Measurements from ENCODE around the gene CMTM5. TPM values are rescaled to one million over a fixed set of nuclear protein-coding genes. Genes with fewer than 3 reads are reported as not detected.

CMTM5 gene
- total and polyA plus RNA-seq, 8 donors = 0.61 to 1.3 (median 1.1) TPM; not detected in 4

DNA sequence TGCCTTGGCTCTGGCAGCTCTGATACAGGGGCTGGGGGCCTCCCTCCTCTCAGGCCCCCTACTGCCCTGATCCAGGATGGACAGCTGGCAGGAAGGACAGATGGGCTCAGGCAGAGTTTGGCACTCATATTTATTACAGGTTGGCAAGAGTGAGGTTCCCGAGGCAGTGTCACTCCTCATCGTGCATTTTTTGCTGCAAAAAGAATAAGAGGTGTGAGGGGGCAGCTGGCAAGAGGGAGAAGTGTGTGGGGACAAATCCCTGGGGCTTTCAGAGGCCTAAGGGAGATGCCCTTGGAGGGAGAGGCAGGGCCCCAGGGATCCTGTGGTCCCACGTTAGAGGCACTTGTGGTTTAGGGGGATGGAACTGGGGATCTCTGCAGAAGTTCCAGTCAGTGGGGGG, 5.0 kb downstream of the CMTM5 start:
- intact Hi-C loops (cut with DNase I; ENCODE audit: low total_unique reads) = loop anchor here (5.0 kb wide), 1 partner anchor 50 kb away; no protein-coding TSS in a partner anchor
- no peak for TF ChIP-seq POLR2A (IDR thresholded peaks at IDR 0.05)
- TF ChIP-seq, protein P1, sequence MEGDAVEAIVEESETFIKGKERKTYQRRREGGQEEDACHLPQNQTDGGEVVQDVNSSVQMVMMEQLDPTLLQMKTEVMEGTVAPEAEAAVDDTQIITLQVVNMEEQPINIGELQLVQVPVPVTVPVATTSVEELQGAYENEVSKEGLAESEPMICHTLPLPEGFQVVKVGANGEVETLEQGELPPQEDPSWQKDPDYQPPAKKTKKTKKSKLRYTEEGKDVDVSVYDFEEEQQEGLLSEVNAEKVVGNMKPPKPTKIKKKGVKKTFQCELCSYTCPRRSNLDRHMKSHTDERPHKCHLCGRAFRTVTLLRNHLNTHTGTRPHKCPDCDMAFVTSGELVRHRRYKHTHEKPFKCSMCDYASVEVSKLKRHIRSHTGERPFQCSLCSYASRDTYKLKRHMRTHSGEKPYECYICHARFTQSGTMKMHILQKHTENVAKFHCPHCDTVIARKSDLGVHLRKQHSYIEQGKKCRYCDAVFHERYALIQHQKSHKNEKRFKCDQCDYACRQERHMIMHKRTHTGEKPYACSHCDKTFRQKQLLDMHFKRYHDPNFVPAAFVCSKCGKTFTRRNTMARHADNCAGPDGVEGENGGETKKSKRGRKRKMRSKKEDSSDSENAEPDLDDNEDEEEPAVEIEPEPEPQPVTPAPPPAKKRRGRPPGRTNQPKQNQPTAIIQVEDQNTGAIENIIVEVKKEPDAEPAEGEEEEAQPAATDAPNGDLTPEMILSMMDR (IDR thresholded peaks at IDR 0.05) = no peak
- Histone ChIP-seq H3K27me3 (peaks cover 0 to 28% (median 0%) of the 10 kb centered on the region in 3 donors), H3K4me3 (no peak overlapping the region), H3K4me1 (peaks cover 0 to 5% (median 0%) of the 10 kb centered on the region in 4 donors), H3K36me3 (no peaks in the 10 kb centered on the region), H3K9me3 (no peaks in the 10 kb centered on the region), H3K27ac (no peak overlapping the region)
- DNase-seq = no peak
- WGBS, 5 donors = 48 to 71% (median 60%) methylated on average over 1 to 3 of the region's 3 CpGs

GRCh38 chr14:23382276-23382675, 5.4 kb downstream of the CMTM5 start:
- no peak overlapping the region for H3K27ac ChIP-seq
- no peak overlapping the region for H3K4me3 ChIP-seq
- H3K27me3 ChIP-seq = peaks cover 0 to 28% (median 0%) of the 10 kb centered on the region in 3 donors
- H3K4me1 ChIP-seq = peaks cover 0 to 1% (median 0%) of the 10 kb centered on the region in 4 donors
- no peak for DNase-seq
- no peaks in the 10 kb centered on the region for H3K9me3 ChIP-seq
- intact Hi-C loops (cut with DNase I; ENCODE audit: low total_unique reads) = loop anchor here (5.0 kb wide), 1 partner anchor 50 kb away; no protein-coding TSS in a partner anchor
- 86 to 98% (median 90%) methylated on average over 5 to 6 of the region's 6 CpGs for WGBS, 5 donors
- no peaks in the 10 kb centered on the region for H3K36me3 ChIP-seq
- TF ChIP-seq, protein P1 (IDR thresholded peaks at IDR 0.05) = no peak
- TF ChIP-seq POLR2AphosphoS5 (IDR thresholded peaks at IDR 0.05) (no peak), POLR2A (IDR thresholded peaks at IDR 0.05) (no peak), EP300 (IDR thresholded peaks at IDR 0.05) (no peak)

GRCh38 chr14:23382731-23383440, 6.0 kb downstream of the CMTM5 start:
- no peaks in the 10 kb centered on the region for H3K4me1 ChIP-seq
- H3K36me3 ChIP-seq = no peaks in the 10 kb centered on the region
- H3K27ac ChIP-seq = no peak overlapping the region
- intact Hi-C loops (cut with DNase I; ENCODE audit: low total_unique reads) = loop anchor here (5.0 kb wide), 1 partner anchor 51 kb away; no protein-coding TSS in a partner anchor
- WGBS, 5 donors = 64 to 74% (median 72%) methylated on average over 10 of the region's 10 CpGs
- TF ChIP-seq POLR2AphosphoS5 (IDR thresholded peaks at IDR 0.05) (no peak), EP300 (IDR thresholded peaks at IDR 0.05) (no peak), POLR2A (IDR thresholded peaks at IDR 0.05) (no peak)
- TF ChIP-seq, protein P1 (IDR thresholded peaks at IDR 0.05) = no peak
- DNase-seq = no peak
- H3K4me3 ChIP-seq = no peak overlapping the region
- H3K9me3 ChIP-seq = no peaks in the 10 kb centered on the region
- peaks cover 0 to 31% (median 0%) of the 10 kb centered on the region in 3 donors for H3K27me3 ChIP-seq

- Histone ChIP-seq H3K9me3 (no peaks in the 10 kb centered on the region), H3K4me3 (no peak overlapping the region), H3K27ac (no peak overlapping the region), H3K27me3 (peaks cover 0 to 36% (median 0%) of the 10 kb centered on the region in 3 donors), H3K36me3 (no peaks in the 10 kb centered on the region), H3K4me1 (no peaks in the 10 kb centered on the region)
- 82 to 95% (median 91%) methylated on average over 29 of the region's 29 CpGs for WGBS, 5 donors
- intact Hi-C loops (cut with DNase I; ENCODE audit: low total_unique reads) = loop anchor here (5.0 kb wide), 1 partner anchor 52 kb away; no protein-coding TSS in a partner anchor
- DNase-seq = no peak
- no peak for TF ChIP-seq POLR2AphosphoS5 (IDR thresholded peaks at IDR 0.05)
- TF ChIP-seq EP300 (IDR thresholded peaks at IDR 0.05) = no peak
- TF ChIP-seq, protein P1 (IDR thresholded peaks at IDR 0.05) = no peak
These were observed 7.7 kb downstream of the CMTM5 start for GRCh38 chr14:23384364-23385080.

Data from stomach (tissue), 9 donors.